GM12878 (cell line): ENCODE data around the gene CCDC28B. TPM values are rescaled to one million over a fixed set of nuclear protein-coding genes. Genes with fewer than 3 reads are reported as not detected.

Experiments used
- ATAC-seq: fragments of 200-7000 bp; cut with Tn5 transposase; 3 replicates; pipeline ENCODE4 v1.9.1; 2020; ENCODE audit warnings: mild to moderate bottlenecking, moderate library complexity
- BruUV-seq: library from RNA; stranded (reverse); fragments of 400-500 nt; replicated peaks from 2 replicates; lab custom pipeline; 2021; lab: Mats Ljungman, UMichigan
- CTCF ChIA-PET: fragments of 300-600 bp; sonication (Branson Sonifier 250); formaldehyde crosslinking; extraction: SDS; loops from one replicate; lab custom pipeline; 2021; ENCODE audit warnings: inconsistent platforms; lab: Yijun Ruan, JAX
- POLR2A ChIA-PET: fragments of 350-600 bp; formaldehyde crosslinking; extraction: SDS; loops from one replicate; lab custom pipeline; 2021; ENCODE audit warnings: inconsistent platforms; lab: Charles Lee
- RAD21 ChIA-PET: fragments of 300-600 bp; sonication (Branson Sonifier 250); formaldehyde crosslinking; loops from one replicate; lab custom pipeline; 2023; ENCODE audit warnings: antibody characterized with exemption; ENCODE audit not compliant: unreplicated experiment; lab: Charles Lee
- SMC1A ChIA-PET: fragments of 300-600 bp; sonication (Branson Sonifier 250); formaldehyde crosslinking; loops from one replicate; lab custom pipeline; 2023; ENCODE audit not compliant: unreplicated experiment, uncharacterized antibody; lab: Charles Lee
- DNase-seq: peaks from one replicate; pipeline ENCODE4 v3.0.0-alpha.2; 2011; ENCODE audit warnings: low read depth, low spot score
- FAIRE-seq: peaks from 3 replicates; lab custom pipeline; 2011; peaks lifted over from hg19 to GRCh38; lab: Jason Lieb, UNC
- H2AFZ ChIP-seq: 2 replicates; pipeline ENCODE4 v1.6.0; 2011; ENCODE audit warnings: low read depth, low read length, control low read depth; ENCODE audit not compliant: control insufficient read depth
- H3K27ac ChIP-seq: 2 replicates; pipeline ENCODE4 v1.5.1; 2011; ENCODE audit warnings: control low read depth; ENCODE audit not compliant: control insufficient read depth, insufficient read depth
- H3K27me3 ChIP-seq, 2 experiments: replicated peaks in 1 of 2; 2 replicates each; pipeline versions ENCODE4 v1.6.0 to v1.6.1; 2011; ENCODE audit warnings: low read length in 1 of 2; ENCODE audit not compliant: control insufficient read depth in 2 of 2, insufficient read depth in 2 of 2
- H3K36me3 ChIP-seq, 2 experiments: 2 replicates each; pipeline ENCODE4 v1.5.1; 2011; ENCODE audit warnings: low read length in 1 of 2; ENCODE audit not compliant: control insufficient read depth in 2 of 2, insufficient read depth in 2 of 2
- H3K4me1 ChIP-seq: 2 replicates; pipeline ENCODE4 v1.6.1; 2011; ENCODE audit warnings: mild to moderate bottlenecking, low read length, moderate library complexity, mixed read lengths; ENCODE audit not compliant: control insufficient read depth, insufficient read depth
- H3K4me2 ChIP-seq: 2 replicates; pipeline ENCODE4 v1.6.0; 2011; ENCODE audit warnings: control low read depth; ENCODE audit not compliant: control insufficient read depth, insufficient read depth
- H3K4me3 ChIP-seq: fragments of 200-600 bp; sonication (generic); 2 replicates; pipeline ENCODE4 v1.5.1; 2016
- H3K79me2 ChIP-seq: 2 replicates; pipeline ENCODE4 v1.6.0; 2011; ENCODE audit warnings: low read length; ENCODE audit not compliant: control insufficient read depth, insufficient read depth
- H3K9ac ChIP-seq: 2 replicates; pipeline ENCODE4 v1.8.0; 2011; ENCODE audit warnings: low read length, control low read depth, mixed read lengths; ENCODE audit not compliant: control insufficient read depth, insufficient read depth
- H3K9me3 ChIP-seq: replicated peaks from 3 replicates; pipeline ENCODE4 v1.5.1; 2011; ENCODE audit warnings: mild to moderate bottlenecking, low read length; ENCODE audit not compliant: control insufficient read depth, insufficient read depth
- H4K20me1 ChIP-seq: 2 replicates; pipeline ENCODE4 v1.6.0; 2011; ENCODE audit not compliant: control insufficient read depth, insufficient read depth
- CBX5 ChIP-seq: sonication (generic); IDR thresholded peaks from 2 replicates; pipeline ENCODE4 v1.6.1; 2016; ENCODE audit warnings: low read depth, moderate library complexity, mild to moderate bottlenecking, inconsistent platforms
- CEBPZ ChIP-seq: fragments of 150-350 bp; IDR thresholded peaks from 2 replicates; pipeline ENCODE4 v1.6.1; 2016; ENCODE audit warnings: low read depth, low read length
- IRF4 ChIP-seq: IDR thresholded peaks from 2 replicates; pipeline ENCODE4 v1.6.1; 2011; ENCODE audit warnings: low read depth, low read length
- TCF12 ChIP-seq: IDR thresholded peaks from 2 replicates; pipeline ENCODE4 v1.6.1; 2011; ENCODE audit warnings: low read depth, mild to moderate bottlenecking, low read length
- WGBS: methylation state at CpG from one replicate; pipeline ENCODE4 v1.1.6; 2016; ENCODE audit warnings: low lambda C conversion rate; ENCODE audit not compliant: insufficient replicate concordance, insufficient coverage; ENCODE audit errors: missing lambda C conversion rate; 5-methylcytosine and 5-hydroxymethylcytosine counted together
- in situ Hi-C: fragments of 300-500 bp; cut with MboI; formaldehyde crosslinking; loops from 9 replicates; pipeline ENCODE4 v1.14.3; 2018; ENCODE audit warnings: mixed read lengths
- intact Hi-C: fragments of 100-400 bp; cut with micrococcal nuclease; formaldehyde crosslinking; loops from one replicate; pipeline ENCODE4 v1.14.2; 2022; ENCODE audit not compliant: unreplicated experiment
- polyA plus RNA-seq, 11 experiments: library from polyadenylated mRNA; depleted of rRNA in 4 of 11; unstranded in 6 of 11; stranded (reverse) in 5 of 11; fragments of >200 nt; fragmentation: Nextera tagmentation in 4 of 11; fragmentation: Illumina TruSeq in 1 of 11; extraction: Ambion mirVana in 4 of 11; extraction: Trizol in 1 of 11; gene quantifications; 1 replicate in 1 of 11; 2 replicates in 10 of 11; pipeline versions ENCODE4 v1.2.1 to v1.2.3, GENCODE V29; 2011 to 2016; ENCODE audit warnings: inconsistent platforms in 2 of 11, missing spikeins in 2 of 11, low read depth in 1 of 11
- total RNA-seq, 4 experiments: library from RNA; depleted of rRNA in 3 of 4; stranded (reverse); fragments of >200 nt in 3 of 4; fragmentation: Illumina TruSeq in 1 of 4; extraction: Trizol in 1 of 4; gene quantifications; 2 replicates each; pipeline versions ENCODE4 v1.2.1 to v1.2.3, GENCODE V29; 2013 to 2021

Gene CCDC28B
- total and polyA plus RNA-seq, 10 of the 15 experiments (the other 5 are each of a cell fraction or from before 2014, with no cell fraction given) = 10.5 to 135 (median 90.6) TPM

GRCh38 chr1:32186077-32186476 lies 14.3 kb upstream of the CCDC28B start (continued):
- TF ChIP-seq TCF12 = no peak

GRCh38 chr1:32186491-32186890 lies 13.9 kb upstream of the CCDC28B start:
- peak overlapping the region; percentile 7 for H3K4me2 ChIP-seq
- ChIA-PET RAD21 (no interaction called here), CTCF (interaction anchor here (0.7 to 1.6 kb wide), 2 partner anchors 29 to 61 kb away, joined by 3 to 5 read pairs; no protein-coding TSS in a partner anchor), SMC1A (no interaction called here), POLR2A (interaction anchor here (1.0 kb wide), 1 partner anchor 14 kb away, joined by 3 read pairs; the partner anchor contains the start of gene CCDC28B)
- ATAC-seq (no peak), DNase-seq (no peak), FAIRE-seq (no peak)
- H3K9ac ChIP-seq = no peak overlapping the region
- peaks cover 43% of the 10 kb centered on the region for H3K79me2 ChIP-seq
- H2AFZ ChIP-seq = no peak overlapping the region
- no TSS peak for BruUV-seq
- no peaks in the 10 kb centered on the region for H3K27me3 ChIP-seq
- no peaks in the 10 kb centered on the region for H3K9me3 ChIP-seq
- H3K4me1 ChIP-seq = peaks cover 10% of the 10 kb centered on the region
- intact Hi-C loops = no loop called here
- in situ Hi-C loops = no loop called here
- TF ChIP-seq CBX5 (no peak), IRF4 (no peak), CEBPZ (no peak)
- no peak overlapping the region for H3K4me3 ChIP-seq
- no peaks in the 10 kb centered on the region; the same call in 1 of the 2 replicates for H4K20me1 ChIP-seq
- H3K36me3 ChIP-seq = peaks cover 23 to 47% of the 10 kb centered on the region in 2 experiments
- no peak overlapping the region for H3K27ac ChIP-seq
- 64% methylated on average over 2 of the region's 2 CpGs for WGBS
